Measurements from ENCODE around the gene XPO6.

The XPO6 gene

GRCh38 chr16:28110479-28110878, 101.3 kb downstream of the XPO6 start:
- no peak for DNase-seq (ENCODE audit: low read depth)

GRCh38 chr16:28110074-28110473, 101.7 kb downstream of the XPO6 start:
- DNase-seq (ENCODE audit: low read depth), result no peak

GRCh38 chr16:28108590-28109247, 103.0 kb downstream of the XPO6 start:
- DNase-seq (ENCODE audit: low read depth), result no peak

GRCh38 chr16:28107232-28107631, 104.5 kb downstream of the XPO6 start:
- DNase-seq (ENCODE audit: low read depth), result no peak

- DNase-seq (ENCODE audit: low read depth), result no peak
These were observed 105.1 kb downstream of the XPO6 start for GRCh38 chr16:28106467-28107215.

- DNase-seq (ENCODE audit: low read depth), result no peak
These were observed 105.8 kb downstream of the XPO6 start for GRCh38 chr16:28105954-28106353.

- no peak for DNase-seq (ENCODE audit: low read depth)
These were observed 106.5 kb downstream of the XPO6 start for GRCh38 chr16:28105297-28105696.

GRCh38 chr16:28104404-28104803, 107.4 kb downstream of the XPO6 start:
- DNase-seq (ENCODE audit: low read depth), result no peak

- DNase-seq (ENCODE audit: low read depth), result no peak
These were observed 108.1 kb downstream of the XPO6 start for GRCh38 chr16:28103516-28104170.

GRCh38 chr16:28101533-28101890, 110.3 kb downstream of the XPO6 start:
- DNase-seq (ENCODE audit: low read depth), result no peak

- DNase-seq (ENCODE audit: low read depth), result no peak
These were observed 110.8 kb downstream of the XPO6 start for GRCh38 chr16:28100810-28101532.

GRCh38 chr16:28098959-28099945, 112.5 kb downstream of the XPO6 start:
- no peak for DNase-seq (ENCODE audit: low read depth)

- DNase-seq (ENCODE audit: low read depth), result no peak
These were observed 113.4 kb downstream of the XPO6 start for GRCh38 chr16:28098171-28098958.

- DNase-seq (ENCODE audit: low read depth), result no peak
These were observed 114.5 kb downstream of the XPO6 start for GRCh38 chr16:28096983-28097899.

- no peak for DNase-seq (ENCODE audit: low read depth)
These were observed 118.4 kb downstream of the XPO6 start for GRCh38 chr16:28093385-28093725.

GRCh38 chr16:28092721-28093384, 118.9 kb downstream of the XPO6 start:
- no peak for DNase-seq (ENCODE audit: low read depth)

- DNase-seq (ENCODE audit: low read depth), result no peak
These were observed 120.1 kb downstream of the XPO6 start for GRCh38 chr16:28091656-28092055.

- DNase-seq (ENCODE audit: low read depth), result no peak
These were observed 121.0 kb downstream of the XPO6 start for GRCh38 chr16:28090646-28091377.

Data from T follicular helper cell (primary cell).